ENCODE data around the gene FZD10.

Gene FZD10

GRCh38 chr12:130155416-130156073 is 6.7 kb upstream of the FZD10 start:
- no peak for DNase-seq

- DNase-seq = no peak
Measured at GRCh38 chr12:130156652-130157275, 5.5 kb upstream of the FZD10 start.

GRCh38 chr12:130157998-130158753 is 4.1 kb upstream of the FZD10 start:
- DNase-seq = no peak

GRCh38 chr12:130158754-130159059 is 3.6 kb upstream of the FZD10 start:
- no peak for DNase-seq

GRCh38 chr12:130160306-130160705 is 2.0 kb upstream of the FZD10 start:
- DNase-seq = no peak

- DNase-seq = no peak
Measured at GRCh38 chr12:130160711-130161231, 1.5 kb upstream of the FZD10 start.

GRCh38 chr12:130161261-130162243 is 712 bp upstream of the FZD10 start:
- DNase-seq = no peak

GRCh38 chr12:130162745-130163460 is 639 bp downstream of the FZD10 start:
- DNase-seq = no peak

GRCh38 chr12:130163461-130164215 is 1.4 kb downstream of the FZD10 start:
- no peak for DNase-seq

GRCh38 chr12:130164216-130164542 is 1.9 kb downstream of the FZD10 start:
- DNase-seq = no peak

- no peak for DNase-seq
Measured at GRCh38 chr12:130164936-130165335, 2.7 kb downstream of the FZD10 start.

GRCh38 chr12:130166306-130166705 is 4.0 kb downstream of the FZD10 start:
- DNase-seq = no peak

- no peak for DNase-seq
Measured at GRCh38 chr12:130167537-130167936, 5.3 kb downstream of the FZD10 start.

- DNase-seq = no peak
Measured at GRCh38 chr12:130169256-130169655, 7.0 kb downstream of the FZD10 start.

GRCh38 chr12:130169924-130170323 is 7.7 kb downstream of the FZD10 start:
- no peak for DNase-seq

- no peak for DNase-seq
Measured at GRCh38 chr12:130170611-130171010, 8.3 kb downstream of the FZD10 start.

- no peak for DNase-seq
Measured at GRCh38 chr12:130177635-130178242, 15.5 kb downstream of the FZD10 start.

- DNase-seq = no peak
Measured at GRCh38 chr12:130178282-130178681, 16.0 kb downstream of the FZD10 start.

GRCh38 chr12:130179191-130179590 is 16.9 kb downstream of the FZD10 start:
- no peak for DNase-seq

- DNase-seq = no peak
Measured at GRCh38 chr12:130179621-130180020, 17.4 kb downstream of the FZD10 start.

- no peak for DNase-seq
Measured at GRCh38 chr12:130181211-130181610, 18.9 kb downstream of the FZD10 start.

All from activated CD4-positive, alpha-beta T cell treated with anti-CD3 and anti-CD28 coated beads for 4 hours (primary cell).